ENCODE results near the gene CA12. TPM values are rescaled to one million over a fixed set of nuclear protein-coding genes. Genes with fewer than 3 reads are reported as not detected.

CA12 gene
- total RNA-seq, 2 experiments from 2014 or later: 0.58 TPM; not detected in 1

GRCh38 chr15:63352808-63353207 lies 28.8 kb downstream of the CA12 start:
- ChIA-PET CTCF (no interaction called here), POLR2A (no interaction called here)
- Mint-ChIP-seq H3K27ac (no peak overlapping the region), H3K27me3 (no peaks in the 10 kb centered on the region), H3K4me3 (no peak overlapping the region), H3K36me3 (ENCODE audit: low read depth) (no peaks in the 10 kb centered on the region), H3K4me1 (ENCODE audit: low read depth) (no peaks in the 10 kb centered on the region), H3K9me3 (no peaks in the 10 kb centered on the region)
- no peak for TF ChIP-seq CTCF (IDR thresholded peaks at IDR 0.05)
- intact Hi-C loops (cut with micrococcal nuclease): no loop called here
- ATAC-seq: no peak
- DNase-seq: no peak

- H3K9me3 Mint-ChIP-seq: no peaks in the 10 kb centered on the region
- TF ChIP-seq CTCF (IDR thresholded peaks at IDR 0.05): no peak
- CTCF ChIA-PET: interaction anchor here (0.9 kb wide), 1 partner anchor 62 kb away, joined by 3 read pairs; no protein-coding TSS in a partner anchor
- no peaks in the 10 kb centered on the region for H3K27me3 Mint-ChIP-seq
- intact Hi-C loops (cut with micrococcal nuclease): no loop called here
- H3K27ac Mint-ChIP-seq: no peak overlapping the region
- no peaks in the 10 kb centered on the region for H3K36me3 Mint-ChIP-seq (ENCODE audit: low read depth)
- POLR2A ChIA-PET: interaction anchor here (1.0 kb wide), 1 partner anchor 20 kb away, joined by 3 read pairs; no protein-coding TSS in a partner anchor
- H3K4me3 Mint-ChIP-seq: no peak overlapping the region
- ATAC-seq (no peak), DNase-seq (no peak)
- no peaks in the 10 kb centered on the region for H3K4me1 Mint-ChIP-seq (ENCODE audit: low read depth)
Observed at GRCh38 chr15:63351170-63351569, 30.5 kb downstream of the CA12 start.

GRCh38 chr15:63350178-63350621 lies 31.4 kb downstream of the CA12 start:
- no peak for TF ChIP-seq CTCF (IDR thresholded peaks at IDR 0.05)
- POLR2A ChIA-PET: no interaction called here
- no peaks in the 10 kb centered on the region for H3K27me3 Mint-ChIP-seq
- no peaks in the 10 kb centered on the region for H3K36me3 Mint-ChIP-seq (ENCODE audit: low read depth)
- no peaks in the 10 kb centered on the region for H3K4me1 Mint-ChIP-seq (ENCODE audit: low read depth)
- intact Hi-C loops (cut with micrococcal nuclease): no loop called here
- no peak for ATAC-seq
- no peak overlapping the region for H3K27ac Mint-ChIP-seq
- DNase-seq: no peak
- H3K9me3 Mint-ChIP-seq: no peaks in the 10 kb centered on the region
- CTCF ChIA-PET: no interaction called here
- H3K4me3 Mint-ChIP-seq: no peak overlapping the region

GRCh38 chr15:63349621-63350020 lies 32.0 kb downstream of the CA12 start:
- intact Hi-C loops (cut with micrococcal nuclease): no loop called here
- no peak for TF ChIP-seq CTCF (IDR thresholded peaks at IDR 0.05)
- no peak overlapping the region for H3K27ac Mint-ChIP-seq

GRCh38 chr15:63349156-63349555 lies 32.5 kb downstream of the CA12 start:
- no peaks in the 10 kb centered on the region for H3K27me3 Mint-ChIP-seq
- H3K4me1 Mint-ChIP-seq (ENCODE audit: low read depth): no peaks in the 10 kb centered on the region
- POLR2A ChIA-PET: no interaction called here
- H3K27ac Mint-ChIP-seq: no peak overlapping the region
- no peak for ATAC-seq
- H3K4me3 Mint-ChIP-seq: no peak overlapping the region
- intact Hi-C loops (cut with micrococcal nuclease): no loop called here
- no peaks in the 10 kb centered on the region for H3K36me3 Mint-ChIP-seq (ENCODE audit: low read depth)
- no peak for TF ChIP-seq CTCF (IDR thresholded peaks at IDR 0.05)
- CTCF ChIA-PET: interaction anchor here (1.1 kb wide), 1 partner anchor 20 kb away, joined by 3 read pairs; no protein-coding TSS in a partner anchor
- no peak for DNase-seq
- no peaks in the 10 kb centered on the region for H3K9me3 Mint-ChIP-seq

More at GRCh38 chr15:63349621-63350020, 32.0 kb downstream of the CA12 start:
- no peaks in the 10 kb centered on the region for H3K4me1 Mint-ChIP-seq (ENCODE audit: low read depth)
- H3K4me3 Mint-ChIP-seq: no peak overlapping the region
- no peak for DNase-seq
- ChIA-PET POLR2A (no interaction called here), CTCF (interaction anchor here (1.1 kb wide), 1 partner anchor 20 kb away, joined by 3 read pairs; no protein-coding TSS in a partner anchor)
- H3K9me3 Mint-ChIP-seq: no peaks in the 10 kb centered on the region
- no peak for ATAC-seq
- H3K27me3 Mint-ChIP-seq: no peaks in the 10 kb centered on the region
- H3K36me3 Mint-ChIP-seq (ENCODE audit: low read depth): no peaks in the 10 kb centered on the region
